Measurements from ENCODE around the gene RAB36. TPM values are rescaled to one million over a fixed set of nuclear protein-coding genes. Genes with fewer than 3 reads are reported as not detected.

Gene RAB36
- total RNA-seq, 1 experiment from 2014 or later: 4.1 TPM

GRCh38 chr22:23137905-23138561 is 7.2 kb upstream of the RAB36 start:
- TF ChIP-seq POLR2AphosphoS5 (IDR thresholded peaks at IDR 0.05; ENCODE audit: low read depth, low read length): no peak
- TF ChIP-seq CTCF (IDR thresholded peaks at IDR 0.05): no peak
- no peak for TF ChIP-seq TCF7L2 (IDR thresholded peaks at IDR 0.05; ENCODE audit: low read depth, low read length)
- TF ChIP-seq SIN3A (IDR thresholded peaks at IDR 0.05; ENCODE audit: borderline replicate concordance, insufficient read depth, low read depth, low read length): no peak
- TF ChIP-seq REST (IDR thresholded peaks at IDR 0.05; ENCODE audit: insufficient read depth in 1 of 2, low read depth in 2 of 2, low read length in 1 of 2): no peak
- ChIA-PET CTCF (no interaction called here), POLR2A (interaction anchor here (0.6 to 0.7 kb wide), 2 partner anchors 84 to 517 kb away, joined by 3 read pairs; no protein-coding TSS in a partner anchor)

GRCh38 chr22:23138584-23139435 is 6.5 kb upstream of the RAB36 start:
- ATAC-seq: no peak
- Histone ChIP-seq H3K4me3 (ENCODE audit: low read depth in 2 of 2, low read length in 2 of 2) (no peak overlapping the region), H3K27me3 (ENCODE audit: control insufficient read depth, insufficient read depth, low read length) (no peaks in the 10 kb centered on the region), H3K9me3 (ENCODE audit: control insufficient read depth, insufficient read depth, low read depth, low read length) (no peaks in the 10 kb centered on the region), H3K4me1 (ENCODE audit: control insufficient read depth, insufficient read depth, low read length) (no peaks in the 10 kb centered on the region), H3K36me3 (ENCODE audit: control insufficient read depth, insufficient read depth, low read length) (no peaks in the 10 kb centered on the region), H3K27ac (ENCODE audit: low read length) (no peak overlapping the region)
- TF ChIP-seq CTCF (IDR thresholded peaks at IDR 0.05) (no peak), TCF7L2 (IDR thresholded peaks at IDR 0.05; ENCODE audit: low read depth, low read length) (no peak), REST (IDR thresholded peaks at IDR 0.05; ENCODE audit: insufficient read depth in 1 of 2, low read depth in 2 of 2, low read length in 1 of 2) (no peak), SIN3A (IDR thresholded peaks at IDR 0.05; ENCODE audit: borderline replicate concordance, insufficient read depth, low read depth, low read length) (no peak), POLR2AphosphoS5 (IDR thresholded peaks at IDR 0.05; ENCODE audit: low read depth, low read length) (no peak)
- POLR2A ChIA-PET: interaction anchor here (0.6 kb wide), 1 partner anchor 517 kb away, joined by 3 read pairs; no protein-coding TSS in a partner anchor
- in situ Hi-C loops (cut with HindIII; ENCODE audit: low pct_unique_long_range_greater_than_20kb, low sequenced_read_pairs) (no loop called here), intact Hi-C loops (cut with micrococcal nuclease; ENCODE audit: unreplicated experiment) (no loop called here)
- CTCF ChIA-PET: no interaction called here
- no TSS peak for BruUV-seq (replicated peaks)
- DNase-seq (ENCODE audit: low read depth, low spot score): no peak

More at GRCh38 chr22:23137905-23138561, 7.2 kb upstream of the RAB36 start:
- Histone ChIP-seq H3K27me3 (ENCODE audit: control insufficient read depth, insufficient read depth, low read length) (no peaks in the 10 kb centered on the region), H3K9me3 (ENCODE audit: control insufficient read depth, insufficient read depth, low read depth, low read length) (no peaks in the 10 kb centered on the region), H3K4me3 (ENCODE audit: low read depth in 2 of 2, low read length in 2 of 2) (no peak overlapping the region), H3K27ac (ENCODE audit: low read length) (no peak overlapping the region), H3K36me3 (ENCODE audit: control insufficient read depth, insufficient read depth, low read length) (no peaks in the 10 kb centered on the region), H3K4me1 (ENCODE audit: control insufficient read depth, insufficient read depth, low read length) (no peaks in the 10 kb centered on the region)
- no peak for DNase-seq (ENCODE audit: low read depth, low spot score)
- no TSS peak for BruUV-seq (replicated peaks)
- in situ Hi-C loops (cut with HindIII; ENCODE audit: low pct_unique_long_range_greater_than_20kb, low sequenced_read_pairs) (no loop called here), intact Hi-C loops (cut with micrococcal nuclease; ENCODE audit: unreplicated experiment) (no loop called here)
- no peak for ATAC-seq

Measured in Panc1 (cell line).